Endothelial cell of umbilical vein (primary cell): ENCODE results near the gene KRTAP1-1. TPM values are rescaled to one million over a fixed set of nuclear protein-coding genes. Genes with fewer than 3 reads are reported as not detected.

ENCODE experiments used
- BruUV-seq: library from RNA; stranded (reverse); fragments of 400-500 nt; replicated peaks from 2 replicates; lab custom pipeline; 2021; lab: Mats Ljungman, UMichigan
- CTCF ChIA-PET: fragments of 300-600, 350-600 bp; sonication (Branson Sonifier 250); formaldehyde crosslinking; loops from one replicate; lab custom pipeline; 2021; ENCODE audit warnings: antibody characterized with exemption, inconsistent platforms; lab: Charles Lee
- POLR2A ChIA-PET: fragments of 300-600, 350-600 bp; sonication (Branson Sonifier 250); formaldehyde crosslinking; loops from one replicate; lab custom pipeline; 2021; ENCODE audit warnings: antibody characterized with exemption, inconsistent platforms; lab: Charles Lee
- DNase-seq: peaks from one replicate; pipeline ENCODE4 v3.0.0-alpha.2; 2011; ENCODE audit warnings: low read depth, low spot score
- FAIRE-seq: peaks from 2 replicates; lab custom pipeline; 2011; peaks lifted over from hg19 to GRCh38; lab: Jason Lieb, UNC
- H2AFZ ChIP-seq: 2 replicates; pipeline ENCODE4 v1.6.0; 2012; ENCODE audit warnings: low read depth, low read length, control low read depth, inconsistent platforms
- H3K27ac ChIP-seq: 2 replicates; pipeline ENCODE4 v1.5.1; 2011; ENCODE audit warnings: low read depth, mild to moderate bottlenecking, control low read depth, low read length, moderate library complexity; ENCODE audit not compliant: insufficient read depth
- H3K27me3 ChIP-seq, 2 experiments: 2 replicates each; pipeline versions ENCODE4 v1.6.0 to v1.6.1; 2011; ENCODE audit warnings: low read length in 2 of 2, mixed read lengths in 1 of 2; ENCODE audit not compliant: control insufficient read depth in 2 of 2, insufficient read depth in 2 of 2
- H3K36me3 ChIP-seq, 2 experiments: 2 replicates in 1 of 2; 3 replicates in 1 of 2; pipeline ENCODE4 v1.5.1; 2011; ENCODE audit warnings: low read length in 2 of 2, mild to moderate bottlenecking in 1 of 2, moderate library complexity in 1 of 2; ENCODE audit not compliant: control insufficient read depth in 2 of 2, insufficient read depth in 2 of 2; ENCODE audit errors: extremely low read depth in 1 of 2
- H3K4me1 ChIP-seq: 3 replicates; pipeline ENCODE4 v1.5.1; 2011; ENCODE audit warnings: mild to moderate bottlenecking, low read length; ENCODE audit not compliant: control insufficient read depth, insufficient read depth; ENCODE audit errors: extremely low read depth
- H3K4me2 ChIP-seq: 2 replicates; pipeline ENCODE4 v1.6.1; 2011; ENCODE audit warnings: low read length, control low read depth, mixed read lengths; ENCODE audit not compliant: insufficient read depth
- H3K4me3 ChIP-seq, 3 experiments: fragments of 200-600 bp in 1 of 3; sonication (generic), shearing (Covaris generic) in 1 of 3; replicated peaks in 1 of 3; 2 replicates each; pipeline ENCODE4 v1.5.1; 2011 to 2016; ENCODE audit warnings: control low read depth in 3 of 3, low read length in 3 of 3, mild to moderate bottlenecking in 2 of 3, inconsistent platforms in 1 of 3, low read depth in 1 of 3, moderate library complexity in 1 of 3; ENCODE audit not compliant: insufficient read depth in 1 of 3
- H3K79me2 ChIP-seq: 2 replicates; pipeline ENCODE4 v1.6.0; 2012; ENCODE audit warnings: low read length, inconsistent platforms; ENCODE audit not compliant: control insufficient read depth, insufficient read depth
- H3K9ac ChIP-seq: replicated peaks from 2 replicates; pipeline ENCODE3; 2011; ENCODE audit warnings: low read length, control low read depth; ENCODE audit not compliant: insufficient read depth; ENCODE audit errors: extremely low read depth
- H3K9me1 ChIP-seq: replicated peaks from 3 replicates; pipeline ENCODE4 v1.6.0; 2011; ENCODE audit warnings: mild to moderate bottlenecking, low read length; ENCODE audit not compliant: control insufficient read depth, insufficient read depth; ENCODE audit errors: extremely low read depth
- H3K9me3 ChIP-seq: replicated peaks from 2 replicates; pipeline ENCODE4 v1.5.1; 2012; ENCODE audit warnings: low read length, inconsistent platforms; ENCODE audit not compliant: control insufficient read depth, insufficient read depth
- H4K20me1 ChIP-seq: replicated peaks from 2 replicates; pipeline ENCODE3; 2011; ENCODE audit warnings: mild to moderate bottlenecking, low read length; ENCODE audit not compliant: control insufficient read depth, insufficient read depth; ENCODE audit errors: extremely low read depth
- CTCF ChIP-seq, 2 donors: IDR thresholded peaks; 1 replicate in 1 of 2; 2 replicates in 1 of 2; pipeline ENCODE4 v1.5.1; 2011; ENCODE audit warnings: low read length in 2 of 2, mild to moderate bottlenecking in 2 of 2, moderate library complexity in 2 of 2, control low read depth in 1 of 2, inconsistent platforms in 1 of 2, low read depth in 1 of 2; ENCODE audit not compliant: insufficient read depth in 1 of 2; ENCODE audit errors: extremely low read depth in 1 of 2
- EZH2 ChIP-seq: IDR thresholded peaks from 2 replicates; pipeline ENCODE4 v1.6.1; 2012; ENCODE audit warnings: borderline replicate concordance, low read depth, mild to moderate bottlenecking, moderate library complexity, low read length, inconsistent platforms; ENCODE audit not compliant: severe bottlenecking
- FOS ChIP-seq: IDR thresholded peaks from 2 replicates; pipeline ENCODE4 v1.6.1; 2011; ENCODE audit warnings: mild to moderate bottlenecking, low read length, moderate library complexity, borderline replicate concordance; ENCODE audit not compliant: insufficient read depth
- GATA2 ChIP-seq: IDR thresholded peaks from 2 replicates; pipeline ENCODE4 v1.7.0; 2011; ENCODE audit warnings: low read depth, mild to moderate bottlenecking, moderate library complexity, mixed read lengths, low read length; ENCODE audit not compliant: insufficient read length, insufficient read depth
- JUN ChIP-seq: IDR thresholded peaks from 2 replicates; pipeline ENCODE4 v1.6.1; 2011; ENCODE audit warnings: borderline replicate concordance, low read depth; ENCODE audit not compliant: insufficient read length, insufficient read depth
- MYC ChIP-seq: IDR thresholded peaks from one replicate; pipeline ENCODE4 v1.6.1; 2011; ENCODE audit warnings: mild to moderate bottlenecking, low read depth, low read length
- POLR2A ChIP-seq: IDR thresholded peaks from 2 replicates; pipeline ENCODE4 v1.6.1; 2012; ENCODE audit warnings: low read depth, mild to moderate bottlenecking, control low read depth, low read length
- POLR2AphosphoS5 ChIP-seq: IDR thresholded peaks from 2 replicates; pipeline ENCODE4 v1.6.1; 2012; ENCODE audit warnings: low read depth, mild to moderate bottlenecking, control low read depth, low read length, moderate library complexity; ENCODE audit not compliant: insufficient read depth
- dilution Hi-C: fragments of 300-500 bp; cut with MboI; formaldehyde crosslinking; loops from one replicate; pipeline ENCODE4 v1.15.0; 2019; ENCODE audit warnings: low sequenced_read_pairs; ENCODE audit not compliant: extremely low pct_ligation_motif_present
- intact Hi-C: fragments of 100-400 bp; cut with micrococcal nuclease; formaldehyde crosslinking; loops from one replicate; pipeline ENCODE4 v1.10.0; 2022
- polyA plus RNA-seq, 4 experiments: library from polyadenylated mRNA; depleted of rRNA in 3 of 4; stranded (reverse) in 3 of 4; unstranded in 1 of 4; fragments of >200 nt; gene quantifications; 2 replicates each; pipeline versions ENCODE4 v1.2.1 to v1.2.3, GENCODE V29; 2011 to 2012; ENCODE audit warnings: missing spikeins in 1 of 4
- total RNA-seq: library from RNA; stranded (reverse); gene quantifications from 2 replicates; pipeline ENCODE4 v1.2.3, GENCODE V29; 2021
- TF ChIP-seq, protein P1 (sequence below): IDR thresholded peaks from 2 replicates; pipeline ENCODE4 v1.6.1; 2011; ENCODE audit not compliant: insufficient read depth, insufficient read length

The KRTAP1-1 gene
- total and polyA plus RNA-seq, 2 donors (not counting 3 experiments of a cell fraction or from before 2014, with no cell fraction given) = not detected

- dilution Hi-C loops = no loop called here
- no peak within 1 kb of the TSS for H3K4me2 ChIP-seq
- CTCF ChIA-PET = interaction anchor here (1.1 kb wide), 1 partner anchor 40 kb away, joined by 3 read pairs; no protein-coding TSS in a partner anchor
Observed at GRCh38 chr17:41029633-41030245, 11.5 kb downstream of the KRTAP1-1 start, which contains the start of gene KRTAP1-4. KRTAP1-4 (minus strand) TSS chr17:41030195; CDS start chr17:41030078, 117 bp downstream.

More at GRCh38 chr17:41029633-41030245, 11.5 kb downstream of the KRTAP1-1 start, which contains the start of gene KRTAP1-4:
- Histone ChIP-seq H3K9me3 (no peaks in the 10 kb centered on the region), H4K20me1 (no peaks in the 10 kb centered on the region), H3K4me1 (no peaks in the 10 kb centered on the region), H3K27me3 (peaks cover 2% of the 10 kb centered on the region in 2 experiments), H3K36me3 (no peaks in the 10 kb centered on the region), H3K9me1 (no peaks in the 10 kb centered on the region), H2AFZ (no peak within 1 kb of the TSS), H3K4me3 (no peak within 1 kb of the TSS), H3K9ac (no peak within 1 kb of the TSS), H3K79me2 (no peaks in the 10 kb centered on the region), H3K27ac (no peak within 1 kb of the TSS)
- POLR2A ChIA-PET = no interaction called here
- BruUV-seq = no TSS peak
- intact Hi-C loops = loop anchor here (10.0 kb wide), 1 partner anchor 755 kb away; no protein-coding TSS in a partner anchor
- TF ChIP-seq POLR2AphosphoS5 = no peak
- no peak for TF ChIP-seq FOS
- TF ChIP-seq JUN = no peak
- TF ChIP-seq, protein P1, sequence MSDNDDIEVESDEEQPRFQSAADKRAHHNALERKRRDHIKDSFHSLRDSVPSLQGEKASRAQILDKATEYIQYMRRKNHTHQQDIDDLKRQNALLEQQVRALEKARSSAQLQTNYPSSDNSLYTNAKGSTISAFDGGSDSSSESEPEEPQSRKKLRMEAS = no peak
- TF ChIP-seq MYC = no peak
- TF ChIP-seq EZH2 = no peak
- no peak for TF ChIP-seq POLR2A
- no peak for TF ChIP-seq CTCF (IDR thresholded peaks at IDR 0.05; ENCODE audit: extremely low read depth in 1 of 2, insufficient read depth in 1 of 2, low read depth in 1 of 2, low read length in 2 of 2)
- TF ChIP-seq GATA2 = no peak
- DNase-seq = no peak
- no peak for FAIRE-seq
